Cortex of kidney (tissue), 1 donor: ENCODE measurements around the gene PTF1A.

Experiments used
- DNase-seq: peaks from one replicate; lab custom pipeline; 2025; lab: John Stamatoyannopoulos, UW

PTF1A gene

DNA sequence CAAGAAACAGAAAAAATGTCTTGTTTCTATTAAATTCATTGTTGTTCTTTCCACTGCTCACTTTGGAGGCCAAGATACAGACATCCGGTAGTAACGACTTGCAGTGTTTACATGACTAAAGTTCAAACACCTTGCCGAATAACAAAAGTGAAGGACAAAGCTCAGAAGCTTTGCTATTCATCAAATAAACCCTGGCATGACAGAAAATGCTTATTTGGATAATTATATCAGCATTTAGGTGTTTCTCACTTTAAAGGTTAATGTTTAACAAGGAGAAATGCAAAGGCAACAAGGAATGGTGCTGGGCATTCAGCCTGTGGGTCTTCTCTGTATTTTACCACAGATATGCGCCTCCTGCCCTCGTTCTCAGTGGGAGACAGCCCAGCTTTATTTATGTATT, 5.4 kb upstream of the PTF1A start:
- no peak for DNase-seq

DNA sequence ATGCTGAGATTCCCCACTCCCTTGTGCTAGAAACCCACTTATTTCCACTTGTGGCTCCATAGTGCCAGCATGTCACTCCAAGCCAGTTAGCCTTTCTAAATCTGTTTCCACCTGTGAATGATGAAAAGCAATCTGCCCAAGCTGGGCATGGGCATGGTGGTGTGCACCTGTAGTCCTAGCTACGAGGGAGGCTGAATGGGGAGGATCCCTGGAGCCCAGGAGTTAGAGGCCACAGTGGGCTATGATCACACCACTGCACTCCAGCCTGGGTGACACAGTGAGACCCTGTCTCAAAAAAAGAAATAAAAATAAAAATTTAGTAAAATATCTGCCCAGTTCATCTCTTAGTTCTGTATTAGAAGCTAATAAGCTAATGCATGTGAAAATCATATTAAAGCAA, 5.0 kb upstream of the PTF1A start:
- DNase-seq: no peak

DNA sequence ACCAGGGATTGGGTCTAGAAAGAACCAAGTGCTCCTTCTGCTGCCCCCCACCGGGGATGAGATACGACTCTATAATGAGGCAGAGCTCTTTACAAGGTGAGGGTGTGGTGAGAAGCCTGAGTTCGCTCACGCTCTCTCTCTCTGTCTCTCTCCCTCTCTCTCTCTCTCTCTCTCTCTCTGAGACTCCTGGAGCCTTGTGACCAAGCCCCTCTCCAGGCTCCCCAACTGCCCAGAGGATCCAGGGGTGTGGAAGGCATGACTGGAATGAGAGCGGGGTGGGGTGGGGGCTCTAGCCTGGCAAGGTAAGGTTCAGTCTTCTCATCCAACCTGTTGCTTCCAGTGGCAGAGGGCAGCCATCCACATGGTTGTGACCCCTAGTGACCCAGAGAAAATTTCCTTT, 3.1 kb upstream of the PTF1A start:
- DNase-seq: no peak

DNA sequence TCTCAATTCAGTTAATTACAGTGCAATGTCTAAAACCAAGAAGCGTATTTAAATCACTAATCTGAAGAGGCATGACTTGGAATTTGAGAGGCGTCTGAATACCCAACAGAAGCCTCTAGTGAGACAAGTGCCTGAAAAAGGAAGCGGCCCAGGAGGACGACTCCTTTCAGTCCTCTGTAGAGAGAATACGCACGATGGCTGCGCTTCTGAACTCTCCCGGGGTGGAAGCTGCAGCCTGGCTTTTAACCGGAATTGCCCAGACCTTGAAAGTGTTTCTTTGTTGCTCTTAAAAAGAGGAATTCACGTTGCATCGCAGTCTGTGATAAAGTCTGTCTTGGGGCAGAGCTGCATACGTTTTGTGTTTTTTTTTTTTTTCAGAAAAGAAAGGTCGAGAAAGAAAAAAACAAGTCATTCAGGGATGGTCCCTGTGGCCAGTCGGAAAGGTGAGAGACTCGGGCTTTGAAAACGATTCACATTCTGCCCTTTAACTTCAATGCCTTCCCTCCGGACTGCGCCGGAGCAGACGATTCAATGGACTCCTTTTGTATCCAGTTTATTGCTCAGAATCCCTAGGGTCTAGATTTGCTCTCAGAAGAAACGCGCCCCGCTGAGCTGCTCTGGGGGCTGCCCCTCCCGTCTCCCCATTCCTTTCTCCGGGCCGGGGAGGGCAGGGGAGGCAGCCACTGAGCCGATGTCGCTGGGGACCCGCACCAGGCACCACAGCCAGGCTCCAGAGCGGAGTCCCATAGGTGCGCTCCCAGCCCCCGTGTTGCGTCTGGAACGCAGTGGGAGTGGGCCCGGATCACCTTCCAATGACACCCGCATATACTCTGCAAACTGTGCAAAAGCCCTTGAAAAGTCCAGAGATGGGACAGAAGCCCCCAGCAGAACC, 994 bp upstream of the PTF1A start:
- no peak for DNase-seq

DNA sequence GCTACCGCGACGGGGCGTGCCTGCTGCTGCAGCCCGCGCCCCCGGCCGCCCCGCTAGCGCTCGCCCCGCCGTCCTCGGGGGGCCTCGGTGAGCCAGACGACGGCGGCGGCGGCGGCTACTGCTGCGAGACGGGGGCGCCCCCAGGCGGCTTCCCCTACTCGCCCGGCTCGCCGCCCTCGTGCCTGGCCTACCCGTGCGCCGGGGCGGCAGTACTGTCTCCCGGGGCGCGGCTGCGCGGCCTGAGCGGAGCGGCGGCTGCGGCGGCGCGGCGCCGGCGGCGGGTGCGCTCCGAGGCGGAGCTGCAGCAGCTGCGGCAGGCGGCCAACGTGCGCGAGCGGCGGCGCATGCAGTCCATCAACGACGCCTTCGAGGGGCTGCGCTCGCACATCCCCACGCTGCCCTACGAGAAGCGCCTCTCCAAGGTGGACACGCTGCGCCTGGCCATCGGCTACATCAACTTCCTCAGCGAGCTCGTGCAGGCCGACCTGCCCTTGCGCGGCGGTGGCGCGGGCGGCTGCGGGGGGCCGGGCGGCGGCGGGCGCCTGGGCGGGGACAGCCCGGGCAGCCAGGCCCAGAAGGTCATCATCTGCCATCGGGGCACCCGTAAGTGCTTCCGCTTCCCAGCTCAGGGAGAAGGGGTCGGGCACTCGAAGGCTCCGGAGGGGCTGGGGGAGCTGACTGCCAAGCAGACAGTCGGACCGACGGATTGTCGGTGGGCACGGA, 761 bp downstream of the PTF1A start:
- no peak for DNase-seq

DNA sequence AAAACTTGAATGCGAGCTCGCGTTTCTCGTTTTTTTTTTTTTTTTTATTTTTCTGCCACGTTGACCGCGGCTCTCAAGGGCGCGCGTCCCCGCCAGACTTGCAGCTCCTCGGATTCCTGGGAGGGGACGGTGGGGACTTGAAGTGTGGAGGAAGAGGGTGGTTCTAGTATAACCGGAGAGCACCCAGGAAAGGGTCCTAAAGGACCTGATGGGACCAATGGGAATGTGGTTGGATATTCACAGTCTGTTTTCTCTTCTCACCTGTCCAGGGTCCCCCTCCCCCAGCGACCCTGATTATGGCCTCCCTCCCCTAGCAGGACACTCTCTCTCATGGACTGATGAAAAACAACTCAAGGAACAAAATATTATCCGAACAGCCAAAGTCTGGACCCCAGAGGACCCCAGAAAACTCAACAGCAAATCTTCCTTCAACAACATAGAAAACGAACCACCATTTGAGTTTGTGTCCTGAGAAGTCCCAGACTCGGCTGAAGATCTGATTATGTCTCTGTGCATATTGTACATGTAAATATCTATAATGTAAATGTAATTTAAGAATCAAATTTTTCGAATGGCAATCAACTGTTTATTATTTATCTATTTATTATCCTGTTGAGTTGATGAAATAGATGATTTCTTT, 1.4 kb downstream of the PTF1A start:
- DNase-seq: no peak

DNA sequence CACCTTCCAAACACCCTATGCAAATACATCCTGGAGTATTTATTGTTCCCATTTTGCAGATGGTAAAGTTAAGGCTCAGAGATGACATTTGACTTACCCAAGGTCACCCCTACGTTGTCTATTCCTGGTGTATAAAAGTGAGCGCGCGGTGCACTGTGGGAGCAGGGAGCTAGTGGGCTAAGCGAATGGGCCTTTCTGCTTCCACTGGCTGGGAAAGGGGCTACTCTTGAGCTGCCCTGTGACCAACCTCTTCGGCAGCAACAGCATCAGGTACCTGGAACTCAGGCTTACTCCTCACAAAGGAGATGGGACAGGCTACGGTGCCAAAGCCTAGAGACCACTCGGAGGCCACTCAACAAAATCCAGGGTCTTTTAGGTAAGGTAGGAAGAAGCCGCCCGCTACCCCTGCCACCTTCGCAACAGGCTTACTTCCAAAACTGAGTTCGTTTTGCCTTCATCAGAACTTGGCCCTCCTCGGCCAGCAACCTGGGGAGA, 2.4 kb downstream of the PTF1A start:
- DNase-seq: no peak

DNA sequence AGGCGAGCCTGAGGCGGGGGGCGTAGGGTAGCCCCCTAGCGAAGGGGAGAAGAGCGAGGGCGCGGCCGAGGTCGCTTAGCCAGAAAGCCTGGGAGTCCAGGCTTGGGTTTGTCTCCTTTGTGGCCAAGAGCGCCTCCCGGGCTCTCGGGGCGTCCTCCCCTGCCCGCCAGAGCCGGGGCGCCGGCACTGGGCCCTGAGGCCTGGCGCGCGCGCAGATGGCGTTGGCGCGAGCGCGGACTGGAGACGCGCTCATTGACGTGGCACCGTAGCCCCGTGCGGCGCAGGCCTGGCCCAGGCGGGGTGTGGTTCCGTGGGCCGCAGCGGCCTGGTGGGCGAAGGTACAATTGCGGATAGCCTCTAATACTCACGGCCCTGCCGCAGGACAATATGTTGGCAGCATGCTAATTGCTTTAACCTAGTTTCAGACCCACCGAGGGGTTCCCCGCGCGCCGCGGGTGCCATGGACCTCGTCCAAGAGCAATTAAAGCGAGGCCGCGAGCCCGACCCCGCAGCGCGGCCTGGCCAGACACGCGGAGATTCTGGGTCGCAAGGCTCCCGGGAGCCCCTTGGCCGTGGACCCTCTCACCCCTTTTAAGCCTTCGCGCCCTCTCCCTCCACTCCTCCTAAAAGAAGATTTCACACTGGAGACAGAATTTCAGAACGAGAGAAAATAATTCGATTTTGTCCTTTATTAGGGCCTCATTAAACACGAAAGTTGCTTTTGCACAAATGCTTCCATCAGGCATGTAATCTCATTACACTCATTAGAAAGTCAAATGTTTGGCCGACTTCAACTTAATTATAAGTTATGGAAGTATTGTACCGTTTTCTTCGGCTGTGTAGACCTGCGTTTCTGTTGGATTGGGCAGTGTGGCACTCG, 3.1 kb downstream of the PTF1A start:
- no peak for DNase-seq

DNA sequence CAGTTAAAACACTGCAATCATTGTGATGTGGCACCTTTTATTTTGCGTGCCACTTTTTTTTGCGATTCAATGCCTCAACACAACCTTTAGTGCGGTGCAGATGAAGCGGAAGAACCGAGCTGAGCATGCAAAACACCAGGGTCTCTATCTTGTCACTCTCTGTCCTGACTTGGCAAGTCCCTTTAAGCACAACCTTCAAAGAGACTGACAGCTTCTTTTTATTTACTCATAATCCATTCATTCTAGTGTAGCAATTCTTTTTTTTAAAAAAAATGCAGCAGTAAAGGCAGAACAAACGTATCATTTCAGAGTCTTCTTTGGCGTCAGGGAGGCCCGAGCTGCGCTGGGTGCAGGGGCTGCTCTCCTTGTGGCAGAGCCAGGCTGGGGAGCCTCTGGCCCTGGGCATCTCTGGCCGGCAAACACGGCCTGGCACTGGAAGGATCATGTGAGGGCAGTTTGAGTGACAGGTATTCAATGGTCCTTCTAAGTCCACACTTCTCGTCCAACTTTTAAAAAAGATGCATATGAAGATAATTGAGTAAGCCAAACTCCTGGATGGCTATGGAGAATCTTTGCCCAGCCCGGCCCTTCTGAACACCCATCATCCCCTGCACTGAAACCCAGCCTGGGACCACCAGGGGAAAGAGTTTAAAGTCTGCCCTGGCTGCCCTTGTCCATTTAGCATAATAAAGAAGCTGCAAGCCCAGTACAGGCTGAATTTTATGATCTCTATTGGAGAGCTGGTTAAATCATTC, 3.9 kb downstream of the PTF1A start:
- DNase-seq: no peak

DNA sequence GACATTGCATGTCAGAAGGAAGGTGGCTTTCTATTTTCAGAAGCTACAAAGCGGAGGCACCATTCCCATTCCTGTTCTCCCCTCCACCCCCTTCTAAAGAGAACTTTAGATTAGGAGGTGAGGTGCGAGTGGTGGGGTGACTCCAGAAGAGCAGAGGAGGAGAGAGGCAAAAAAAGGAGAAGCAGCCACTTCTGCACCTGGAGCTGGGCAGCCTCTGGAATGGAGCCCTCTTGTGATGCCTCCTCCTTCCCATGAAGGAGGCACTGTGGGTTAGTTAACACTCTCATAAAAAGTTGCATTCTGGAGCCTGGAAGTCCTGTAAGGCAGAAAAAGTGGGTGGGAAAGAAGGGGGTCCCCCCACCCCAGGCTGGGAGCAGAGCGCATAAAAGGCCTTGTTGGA, 4.8 kb downstream of the PTF1A start:
- DNase-seq: no peak

DNA sequence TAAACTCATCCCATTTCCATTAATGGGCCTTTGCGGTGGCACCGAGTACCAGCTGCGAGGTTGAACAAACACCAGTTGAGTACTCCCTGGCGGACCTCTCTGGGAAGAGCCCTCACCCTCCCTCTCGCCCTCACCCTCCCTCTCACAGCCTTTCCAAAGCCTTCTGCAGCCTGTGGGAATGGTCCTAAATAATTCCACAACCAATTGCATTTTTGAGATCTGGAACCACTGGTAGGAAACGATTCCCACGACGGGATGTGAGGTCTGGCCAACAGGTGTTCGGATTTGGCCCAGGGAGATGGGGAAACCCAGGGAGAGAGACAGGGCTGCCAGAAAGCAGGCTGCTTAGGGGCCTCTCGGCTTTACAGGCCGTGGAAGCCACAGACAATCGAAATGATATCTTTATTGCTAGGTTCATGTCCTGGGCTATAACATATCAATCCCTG, 5.3 kb downstream of the PTF1A start:
- no peak for DNase-seq

DNA sequence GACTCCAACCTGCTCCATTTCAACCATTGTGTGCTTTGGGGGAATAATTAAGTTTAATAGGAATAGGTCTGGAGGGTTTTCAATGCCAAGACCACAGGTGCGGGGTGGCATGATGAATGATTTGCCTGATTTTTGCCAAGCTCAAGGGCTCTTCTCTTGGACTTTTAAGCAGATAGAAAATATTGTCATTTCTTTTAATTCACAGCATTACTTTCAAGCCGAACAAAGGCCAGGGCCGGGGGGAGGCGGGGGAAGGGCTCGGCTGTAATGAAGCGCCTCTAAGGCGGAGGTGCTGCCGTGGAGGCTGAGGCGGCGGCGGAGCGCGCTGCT, 6.5 kb downstream of the PTF1A start:
- no peak for DNase-seq

DNA sequence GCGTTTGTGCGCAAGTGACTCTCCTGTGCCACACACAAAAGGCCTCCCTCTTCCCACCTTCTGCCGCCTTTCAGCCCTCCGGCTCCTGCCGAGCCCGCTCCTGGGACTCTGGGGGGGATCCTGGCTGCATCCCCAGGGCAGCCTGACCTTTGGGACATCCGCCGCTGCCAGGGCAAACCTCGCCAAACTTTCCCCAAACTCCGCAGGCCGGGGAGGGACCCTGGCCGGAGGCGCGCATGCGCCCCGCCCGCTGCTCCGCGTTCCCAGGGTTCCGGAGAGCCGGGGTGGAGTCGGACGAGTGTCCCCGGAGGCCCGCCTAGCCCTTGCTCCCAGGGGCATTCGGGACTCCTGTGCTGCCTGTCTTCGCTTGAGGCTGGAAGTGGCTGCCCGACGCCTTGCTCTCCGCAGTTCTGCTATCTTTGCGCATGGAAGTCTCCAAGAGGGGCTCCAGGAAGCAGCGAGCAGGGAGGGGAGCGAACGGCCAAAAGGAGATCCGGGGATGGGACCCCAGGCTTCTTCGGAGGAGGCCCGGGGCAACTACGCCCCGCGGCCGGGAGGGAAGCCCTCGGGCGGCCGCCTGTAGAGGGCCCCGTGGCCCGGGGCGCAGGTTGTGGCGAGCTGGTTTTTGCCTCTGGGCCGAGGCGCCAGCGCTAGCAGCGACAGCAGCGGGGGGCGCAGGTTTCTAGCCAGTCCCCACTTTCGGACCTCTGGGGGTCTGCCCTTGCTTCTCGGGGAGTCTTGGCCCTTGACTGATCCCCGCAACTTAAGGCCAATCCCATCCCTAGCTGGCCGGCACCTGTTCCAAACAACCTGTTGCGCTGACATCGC, 7.0 kb downstream of the PTF1A start:
- DNase-seq: no peak

DNA sequence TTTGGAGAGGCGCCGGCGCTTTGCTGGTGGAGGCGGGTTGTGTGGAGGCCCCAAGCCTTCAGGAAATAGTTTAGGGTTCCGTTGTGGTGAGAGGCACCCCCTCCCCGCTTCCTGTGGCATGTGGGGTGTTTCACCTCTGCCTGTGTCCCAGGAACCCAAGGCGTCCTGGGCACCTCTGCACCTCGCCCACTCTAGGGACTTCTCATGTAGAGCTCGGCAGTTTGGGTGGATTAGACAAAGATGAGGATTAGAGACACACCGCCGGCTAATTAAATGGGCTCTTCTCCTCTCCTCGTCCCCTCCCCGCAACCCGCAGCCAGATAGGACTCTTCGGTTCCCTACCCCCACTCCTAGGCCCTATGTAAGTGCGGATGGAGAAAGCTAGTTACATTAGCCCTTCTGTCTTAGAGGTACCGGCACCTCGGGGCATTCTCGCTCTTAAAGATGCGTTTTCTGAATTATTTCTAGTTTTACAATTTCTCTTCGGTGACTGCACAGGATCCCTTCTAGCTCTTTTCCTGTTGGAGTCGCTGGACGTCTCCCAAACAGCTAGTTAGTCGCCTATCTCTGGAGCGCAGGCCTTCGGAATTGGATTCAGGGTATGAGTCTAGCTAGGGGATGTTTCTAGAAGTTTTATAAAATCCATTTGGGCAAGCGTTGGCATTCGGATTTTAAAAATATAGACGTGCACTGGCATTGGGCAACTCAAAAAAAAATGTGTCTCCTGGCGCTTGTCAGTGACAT, 7.8 kb downstream of the PTF1A start:
- DNase-seq: no peak

DNA sequence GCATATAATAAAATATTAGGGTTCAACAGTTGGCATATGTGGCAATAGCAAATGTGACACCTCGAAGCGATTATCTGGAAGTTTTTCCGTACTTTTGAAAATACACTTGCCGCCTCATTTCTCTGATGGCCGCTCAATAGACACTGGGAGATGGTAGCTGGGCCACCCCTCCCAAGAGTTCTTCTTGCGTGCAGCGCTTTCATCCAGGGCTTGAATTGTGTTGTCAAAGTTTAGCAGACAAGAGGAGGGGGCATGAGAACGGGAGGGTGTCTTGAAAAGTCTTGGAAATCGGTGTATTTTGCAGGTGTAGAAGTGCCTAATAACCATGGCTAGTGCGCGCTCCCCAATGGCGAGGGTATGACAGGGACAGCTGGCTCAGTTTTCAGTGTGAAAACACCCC, 8.5 kb downstream of the PTF1A start:
- no peak for DNase-seq

DNA sequence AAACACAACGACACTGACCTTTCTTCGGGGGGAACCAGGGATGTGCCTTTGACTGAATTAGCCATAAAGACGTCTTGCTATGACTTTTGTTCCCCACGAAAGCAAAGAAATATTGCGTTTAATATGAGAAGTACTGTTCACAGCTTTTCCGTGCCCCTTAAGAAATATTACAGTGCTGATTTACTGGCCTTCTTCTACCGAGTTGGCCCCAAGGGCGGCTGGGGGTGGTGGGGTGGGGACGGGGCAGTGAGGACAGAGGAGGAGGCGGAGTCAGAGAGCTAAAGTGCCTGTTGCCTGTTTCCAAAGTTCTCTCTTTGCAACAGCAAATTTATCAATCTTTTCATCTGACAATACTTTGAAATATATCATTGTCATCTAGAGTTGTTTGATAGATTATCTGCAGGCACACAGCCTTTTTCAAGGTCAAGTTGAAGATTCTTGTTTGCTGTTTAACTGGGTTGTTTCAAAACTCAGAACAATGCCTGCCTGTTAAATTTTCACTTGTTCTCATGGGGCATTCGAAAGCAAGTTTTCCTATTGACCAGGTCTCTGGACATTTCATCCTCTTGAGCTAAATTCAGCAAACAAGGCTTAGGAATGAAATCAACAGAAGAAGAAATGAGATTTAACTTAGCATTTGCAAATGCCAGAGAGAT, 9.0 kb downstream of the PTF1A start:
- no peak for DNase-seq

DNA sequence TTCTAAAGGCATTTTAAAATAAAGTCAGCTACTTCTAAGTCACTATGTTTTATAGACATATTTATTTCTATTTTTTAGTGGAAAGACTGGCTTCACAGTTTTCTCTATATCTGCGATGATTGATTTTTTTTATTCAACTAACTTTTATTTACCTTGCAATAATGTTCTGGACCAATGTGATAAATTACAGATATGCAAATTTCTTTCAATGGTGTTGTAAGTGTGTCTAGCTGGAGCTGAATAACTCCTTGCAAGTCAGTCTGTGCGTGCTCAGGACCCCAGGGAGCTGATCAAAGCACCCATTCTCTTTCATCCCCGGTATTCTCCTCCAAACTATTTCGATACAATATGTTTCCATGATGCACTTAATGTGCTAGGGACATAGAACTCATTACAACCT, 9.7 kb downstream of the PTF1A start:
- no peak for DNase-seq

DNA sequence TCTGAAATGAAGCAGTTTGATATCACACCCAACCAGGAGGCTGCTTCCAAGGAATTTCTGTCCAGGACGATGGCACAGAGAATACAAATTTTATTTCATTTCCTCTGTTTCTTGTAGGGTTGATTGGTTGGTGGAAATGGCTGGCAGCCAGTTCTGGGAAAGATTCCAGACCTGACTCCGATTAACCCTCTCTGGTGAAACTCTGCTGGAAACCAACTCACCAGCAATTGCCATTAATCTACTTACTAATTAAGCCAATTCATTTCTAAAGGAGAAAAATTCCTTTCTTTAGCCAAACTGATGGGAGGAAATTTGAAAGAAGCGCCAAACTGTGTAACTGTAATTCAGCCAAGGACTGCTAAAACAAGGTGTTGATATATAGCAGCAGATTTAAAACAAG, 10.7 kb downstream of the PTF1A start:
- no peak for DNase-seq
